Activated T-cell treated with anti-CD3 and anti-CD28 coated beads for 1 hour (primary cell): ENCODE measurements around the gene SEC16A.

Experiments used
- DNase-seq: peaks from one replicate; pipeline ENCODE4 v3.0.0-alpha.2; 2020; ENCODE audit warnings: low read depth

SEC16A gene

DNA sequence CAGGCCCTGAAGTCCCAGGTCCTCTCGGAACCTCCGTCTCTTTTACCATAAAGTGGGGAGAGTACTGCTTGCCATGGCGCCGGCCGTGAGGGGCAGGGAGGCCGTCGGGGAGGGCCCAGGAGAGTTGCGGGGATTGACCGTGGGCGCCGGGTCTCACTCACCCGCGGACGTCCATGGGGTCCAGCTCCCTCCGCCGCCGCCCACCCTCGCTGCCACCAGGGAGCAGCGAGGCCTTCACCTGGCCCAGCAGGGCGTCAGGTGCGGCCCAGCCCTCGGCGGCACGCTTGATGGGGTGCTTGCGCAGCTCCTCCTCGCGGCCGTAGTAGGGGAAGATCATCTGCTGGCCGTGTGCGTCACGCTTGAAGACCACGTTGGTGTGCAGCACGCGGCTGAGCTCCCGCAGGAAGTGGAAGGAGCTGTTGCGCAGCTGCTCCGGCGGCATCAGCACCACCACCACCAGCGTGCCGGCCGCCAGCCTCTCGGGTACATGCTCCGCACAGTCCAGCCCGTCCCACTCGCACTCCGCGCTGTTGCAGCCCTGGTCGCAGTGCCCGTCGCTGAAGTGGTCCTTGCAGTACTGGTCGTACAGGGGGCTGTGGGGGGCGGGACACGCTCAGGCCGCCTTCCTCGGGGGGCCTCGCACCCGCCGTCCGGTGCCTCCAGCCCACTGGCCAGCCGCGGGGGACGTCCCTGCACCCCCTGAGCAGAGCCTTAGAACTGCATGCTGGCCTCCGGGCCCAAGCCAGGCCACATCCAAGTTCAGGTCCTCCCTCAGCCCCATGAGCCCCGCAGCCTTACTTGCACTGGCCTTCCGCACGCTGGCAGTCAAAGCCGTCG lies 21.9 kb upstream of the SEC16A start:
- DNase-seq, result no peak

- no peak for DNase-seq
Observed at GRCh38 chr9:136502940-136503550, 20.2 kb upstream of the SEC16A start.

DNA sequence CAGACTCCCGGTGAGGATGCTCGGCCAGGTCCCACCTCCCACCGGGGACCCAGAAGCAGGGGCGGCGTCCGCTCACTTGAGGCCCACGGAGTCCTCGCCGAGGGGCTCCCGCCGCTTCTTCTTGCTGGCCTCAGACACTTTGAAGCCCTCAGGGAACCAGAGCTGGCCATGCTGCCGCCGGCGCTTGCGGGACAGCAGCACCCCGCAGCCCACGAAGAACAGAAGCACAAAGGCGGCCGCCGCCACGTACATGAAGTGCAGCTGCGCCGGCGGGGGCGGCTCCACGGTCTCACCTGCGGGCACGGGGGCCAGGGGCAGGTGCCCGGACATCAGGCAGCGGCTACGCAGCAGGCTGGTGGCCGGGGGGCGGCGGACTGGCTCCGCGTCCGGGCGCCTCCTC lies 19.4 kb upstream of the SEC16A start:
- DNase-seq, result no peak

- no peak for DNase-seq
Observed at GRCh38 chr9:136501686-136502085, 18.8 kb upstream of the SEC16A start.

GRCh38 chr9:136499935-136500910 lies 17.4 kb upstream of the SEC16A start:
- DNase-seq, result no peak

DNA sequence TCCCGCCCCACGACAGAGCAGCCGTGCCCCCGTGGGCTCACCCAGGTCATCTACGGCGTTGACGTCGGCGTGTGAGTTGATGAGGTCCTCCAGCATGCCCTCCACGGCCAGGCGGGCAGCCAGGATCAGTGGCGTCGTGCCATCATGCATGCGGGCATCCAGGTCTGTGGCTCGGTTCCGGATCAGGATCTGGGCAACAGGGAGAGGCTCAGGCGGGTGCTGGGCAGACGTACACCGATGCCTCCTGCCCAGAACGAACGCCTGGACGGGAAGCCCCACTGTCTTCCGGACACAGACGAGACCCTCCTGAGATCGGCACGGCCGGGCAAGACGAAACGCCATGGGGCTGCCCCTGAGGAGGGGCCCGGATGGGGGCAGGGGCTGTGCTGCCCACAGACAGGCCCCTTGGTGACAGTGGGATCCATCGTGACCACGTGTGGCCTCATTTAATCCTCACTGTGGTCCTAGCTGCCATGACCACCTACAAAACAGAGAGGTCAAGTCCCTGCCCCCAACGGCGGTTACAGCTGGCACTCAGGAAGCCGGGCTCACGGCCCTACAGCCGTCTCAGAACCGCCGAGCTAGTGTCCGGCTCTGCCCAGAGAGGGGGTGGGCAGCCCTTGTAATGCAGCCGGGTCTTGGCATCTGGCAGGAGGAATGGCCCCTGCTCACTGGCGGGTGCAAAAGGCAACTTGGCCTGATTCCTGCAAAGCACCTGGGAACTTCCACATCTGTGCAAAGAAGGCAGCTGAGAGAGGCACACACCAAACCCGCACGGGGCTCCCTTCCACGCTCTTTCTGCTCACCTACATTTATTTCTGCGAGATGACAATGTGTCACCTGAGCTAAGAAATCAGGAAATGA lies 16.5 kb upstream of the SEC16A start:
- no peak for DNase-seq

GRCh38 chr9:136497916-136498695 lies 15.3 kb upstream of the SEC16A start:
- DNase-seq, result no peak

- no peak for DNase-seq
Observed at GRCh38 chr9:136496801-136497620, 14.2 kb upstream of the SEC16A start.

GRCh38 chr9:136496181-136496580 lies 13.3 kb upstream of the SEC16A start:
- DNase-seq, result no peak

- no peak for DNase-seq
Observed at GRCh38 chr9:136495238-136495800, 12.5 kb upstream of the SEC16A start.

DNA sequence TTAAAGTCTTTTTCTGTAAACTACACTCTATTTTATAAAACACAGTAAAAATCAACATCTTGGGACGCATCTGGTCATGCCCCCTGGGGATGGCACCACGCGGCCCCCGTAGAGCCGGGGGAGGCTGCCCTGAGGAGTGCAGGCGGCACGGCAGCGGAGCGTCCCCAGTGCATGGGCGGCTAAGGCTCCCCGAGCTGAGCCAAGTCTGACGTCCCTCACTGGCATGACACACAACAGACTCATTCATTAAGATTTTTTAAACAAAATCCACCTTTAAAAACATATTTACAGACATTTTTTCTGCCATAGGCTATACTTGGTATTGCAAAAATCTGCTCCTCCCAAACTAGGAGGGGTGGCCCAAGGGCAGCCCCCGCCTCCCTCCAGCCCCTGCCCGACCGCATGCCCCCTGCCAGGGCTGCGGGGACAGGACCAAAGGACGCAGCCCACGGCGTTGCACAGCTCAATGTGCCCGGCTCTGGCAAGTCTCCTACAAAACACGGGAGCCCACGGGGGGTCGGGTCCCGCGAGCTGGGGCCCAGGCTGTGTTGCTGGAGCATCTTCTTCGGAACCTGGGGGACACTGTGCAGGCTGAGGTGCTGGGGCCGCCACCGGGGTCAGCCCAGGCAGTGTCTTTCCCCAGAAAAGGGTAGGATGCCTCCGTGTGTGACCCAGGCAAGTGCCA lies 11.8 kb upstream of the SEC16A start:
- no peak for DNase-seq

DNA sequence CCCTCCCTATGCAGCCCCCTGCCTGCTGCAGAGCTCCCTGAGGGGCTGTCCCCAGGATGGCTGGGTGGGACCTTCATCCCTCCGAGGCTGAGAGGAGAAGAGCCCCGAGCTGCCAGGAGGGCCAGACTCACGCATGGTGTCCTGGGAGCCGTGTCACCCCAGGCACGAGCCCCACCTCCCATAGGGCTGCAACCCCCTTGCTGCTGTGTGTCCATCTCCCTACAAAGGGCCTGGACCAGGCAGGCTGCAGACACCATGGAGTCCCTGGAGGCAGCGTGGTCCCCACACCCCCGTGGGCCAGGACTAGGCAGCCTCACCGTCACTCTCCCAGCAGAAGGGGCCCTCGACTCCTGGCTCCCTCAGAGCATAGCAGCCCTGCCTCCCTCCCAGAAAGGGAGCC lies 11.2 kb upstream of the SEC16A start:
- no peak for DNase-seq

GRCh38 chr9:136493567-136493971 lies 10.7 kb upstream of the SEC16A start:
- no peak for DNase-seq

GRCh38 chr9:136492978-136493522 lies 10.2 kb upstream of the SEC16A start:
- no peak for DNase-seq

DNA sequence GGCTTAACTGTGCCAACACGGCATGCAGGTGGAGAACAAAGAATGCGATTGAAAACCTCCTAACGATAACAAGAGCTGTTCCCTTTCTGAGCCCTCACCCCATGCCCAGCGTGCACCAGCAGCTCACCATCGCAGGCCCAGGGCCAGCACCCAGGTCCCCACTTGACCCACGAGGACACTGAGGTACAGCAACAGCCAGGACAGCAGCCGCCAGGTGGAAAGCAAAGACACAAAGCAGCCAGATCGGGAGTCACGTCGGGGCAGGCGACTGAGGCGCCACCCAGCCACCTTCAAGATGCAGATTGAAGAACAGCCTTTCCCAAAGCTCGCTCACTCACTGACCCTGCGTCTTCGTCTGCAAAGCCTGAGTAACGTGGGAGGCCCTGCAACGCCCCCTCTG lies 6.9 kb upstream of the SEC16A start:
- no peak for DNase-seq

DNA sequence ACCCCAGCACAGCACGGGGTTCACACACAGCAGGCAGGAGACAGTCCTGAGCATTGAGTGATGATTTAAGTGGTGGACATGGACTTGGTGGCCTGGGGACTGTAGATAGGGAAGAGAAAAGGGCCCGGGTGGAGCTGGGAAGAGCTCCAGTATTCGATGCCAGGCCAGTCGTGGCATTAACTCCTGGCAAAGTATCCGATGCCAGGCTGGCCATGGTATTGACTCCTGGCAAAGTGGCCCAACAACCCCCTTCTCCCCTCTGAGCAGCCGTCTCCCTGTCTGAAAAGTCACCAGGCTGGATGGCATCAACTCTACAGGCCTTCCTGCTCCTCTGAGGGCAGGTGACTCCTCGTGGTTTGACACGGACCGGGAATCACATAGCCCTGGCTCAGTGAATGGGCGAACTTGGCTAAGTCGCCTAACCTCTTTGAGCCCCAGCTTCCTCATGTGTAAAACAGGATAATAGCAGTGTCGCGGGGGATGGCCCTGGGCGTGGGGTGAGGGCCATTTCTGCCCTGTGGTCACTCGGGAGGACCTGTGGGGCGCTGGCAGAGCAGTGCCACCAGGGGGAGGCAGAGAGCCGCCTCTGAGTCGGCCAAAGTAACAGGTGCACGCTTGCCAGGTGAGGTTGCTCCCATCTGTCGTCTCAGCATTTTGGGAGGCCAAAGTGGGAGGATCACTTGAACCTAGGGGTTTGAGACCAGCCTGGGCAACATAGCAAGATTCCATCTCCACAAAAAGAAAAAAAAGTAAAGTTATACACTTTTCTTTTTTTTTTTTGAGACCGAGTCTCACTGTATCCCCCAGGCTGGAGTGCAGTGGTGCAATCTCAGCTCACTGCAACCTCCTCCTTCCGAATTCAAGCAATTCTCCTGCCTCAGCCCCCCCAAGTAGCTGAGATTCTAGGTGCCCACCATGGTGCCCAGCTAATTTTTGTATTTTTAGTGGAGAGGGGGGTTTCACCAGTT lies 5.7 kb upstream of the SEC16A start:
- peak; percentile 74 for DNase-seq

- no peak for DNase-seq
Observed at GRCh38 chr9:136487672-136488071, 4.8 kb upstream of the SEC16A start.
